Measurements from ENCODE around the gene DHRS7B. TPM values are rescaled to one million over a fixed set of nuclear protein-coding genes. Genes with fewer than 3 reads are reported as not detected.
"Not testable (repeated sequence)": the region's sequence is repeated elsewhere in the genome, so short reads cannot be mapped to it uniquely, and the experiment has no call there.

The DHRS7B gene
- total RNA-seq, 6 experiments from 2014 or later: 10.1 to 34.2 (median 14.8) TPM

DNA sequence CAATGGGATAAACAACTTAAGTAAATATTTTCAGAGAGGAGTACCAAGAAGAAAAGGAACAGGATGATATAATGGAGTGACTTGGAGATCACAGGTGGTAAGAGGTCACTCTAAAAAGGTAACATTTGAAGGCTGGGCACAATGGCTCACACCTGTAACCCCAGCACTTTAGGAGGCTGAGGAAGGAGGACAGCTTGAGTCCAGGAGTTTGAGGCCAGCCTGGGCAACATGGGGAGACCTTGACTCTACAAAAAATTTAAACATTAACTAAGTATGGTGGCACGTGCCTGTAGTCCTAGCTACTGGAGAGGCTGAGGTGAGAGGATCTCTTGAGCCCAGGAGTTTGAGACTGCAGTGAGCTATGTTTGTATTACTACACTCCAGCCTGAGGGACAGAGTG is 90.6 kb downstream of the DHRS7B start:
- H3K36me3 ChIP-seq: no peaks in the 10 kb centered on the region
- ATAC-seq (no peak), DNase-seq (no peak)
- H3K9me3 ChIP-seq: no peaks in the 10 kb centered on the region
- no peak overlapping the region for H3K4me3 ChIP-seq
- WGBS (ENCODE audit: insufficient coverage, low coverage, low lambda C conversion rate, missing lambda C conversion rate): 33% methylated on average over 1 of the region's 1 CpG
- no peak overlapping the region for H3K27ac ChIP-seq
- H3K27me3 ChIP-seq: no peaks in the 10 kb centered on the region
- TF ChIP-seq POLR2A (IDR thresholded peaks at IDR 0.05): no peak
- TF ChIP-seq CTCF (IDR thresholded peaks at IDR 0.05): no peak
- intact Hi-C loops (cut with DNase I): no loop called here
- H3K4me1 ChIP-seq: peaks cover 0 to 13% (median 3%) of the 10 kb centered on the region in 4 donors

DNA sequence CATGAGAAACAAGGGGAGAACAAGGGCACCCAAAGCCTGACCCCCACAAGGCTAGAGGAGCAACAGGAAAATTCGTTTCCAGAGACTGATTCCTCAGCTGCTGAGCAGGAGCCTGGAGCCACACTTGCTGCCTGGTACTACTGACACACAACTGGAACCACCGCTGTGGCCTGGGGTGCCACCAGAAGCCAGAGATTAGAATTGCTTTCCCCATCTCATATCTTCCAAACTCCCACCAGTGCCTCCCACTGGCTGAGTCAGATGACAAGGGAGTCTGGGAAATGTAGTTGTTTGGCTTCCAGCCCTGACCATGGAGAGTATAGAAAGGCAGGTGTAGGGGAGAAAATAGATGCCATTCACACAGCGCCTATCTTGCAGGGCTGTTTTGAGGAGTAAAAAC is 91.3 kb downstream of the DHRS7B start:
- ATAC-seq: no peak
- WGBS (ENCODE audit: insufficient coverage, low coverage, low lambda C conversion rate, missing lambda C conversion rate): 91% methylated on average over 2 of the region's 3 CpGs

DNA sequence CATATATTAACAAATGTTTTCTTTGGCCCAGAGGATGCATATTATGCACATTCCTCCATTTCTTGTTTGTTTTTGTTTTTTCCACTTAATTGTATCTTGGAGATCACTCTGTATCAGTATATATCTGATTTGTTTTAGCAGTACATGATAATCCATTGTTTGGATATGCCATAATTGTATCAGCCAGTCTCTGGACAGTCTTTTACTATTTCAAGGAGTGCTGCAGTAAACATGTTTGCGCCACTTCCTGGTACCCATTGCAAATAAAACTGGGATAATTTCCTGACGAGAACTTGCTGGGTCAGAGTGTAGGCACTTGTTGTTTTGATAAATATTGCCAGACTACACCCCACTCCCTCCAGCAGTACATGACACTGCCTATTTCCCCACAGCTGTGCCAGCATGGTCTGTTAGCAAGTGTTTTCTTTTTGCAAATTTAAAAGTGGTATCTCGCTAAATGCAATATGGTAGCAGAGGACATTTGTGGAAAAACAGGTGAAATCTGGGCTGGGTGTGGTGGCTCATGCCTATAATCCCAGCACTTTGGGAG is 92.1 kb downstream of the DHRS7B start:
- ATAC-seq (no peak), DNase-seq (no peak)
- Histone ChIP-seq H3K36me3 (no peaks in the 10 kb centered on the region), H3K27me3 (no peaks in the 10 kb centered on the region), H3K4me1 (peaks cover 0 to 3% (median 0%) of the 10 kb centered on the region in 4 donors), H3K4me3 (no peak overlapping the region), H3K9me3 (no peaks in the 10 kb centered on the region), H3K27ac (no peak overlapping the region)
- no peak for TF ChIP-seq CTCF (IDR thresholded peaks at IDR 0.05)
- no peak for TF ChIP-seq POLR2A (IDR thresholded peaks at IDR 0.05)
- 68% methylated on average over 3 of the region's 3 CpGs for WGBS (ENCODE audit: insufficient coverage, low coverage, low lambda C conversion rate, missing lambda C conversion rate)
- intact Hi-C loops (cut with DNase I): no loop called here

More for the DNA sequence above, 91.3 kb downstream of the DHRS7B start:
- Histone ChIP-seq H3K4me1 (peaks cover 0 to 6% (median 2%) of the 10 kb centered on the region in 4 donors), H3K36me3 (no peaks in the 10 kb centered on the region), H3K27ac (no peak overlapping the region), H3K27me3 (no peaks in the 10 kb centered on the region), H3K4me3 (no peak overlapping the region), H3K9me3 (no peaks in the 10 kb centered on the region)
- TF ChIP-seq CTCF (IDR thresholded peaks at IDR 0.05) (no peak), POLR2A (IDR thresholded peaks at IDR 0.05) (no peak)
- no peak for DNase-seq
- intact Hi-C loops (cut with DNase I): no loop called here

DNA sequence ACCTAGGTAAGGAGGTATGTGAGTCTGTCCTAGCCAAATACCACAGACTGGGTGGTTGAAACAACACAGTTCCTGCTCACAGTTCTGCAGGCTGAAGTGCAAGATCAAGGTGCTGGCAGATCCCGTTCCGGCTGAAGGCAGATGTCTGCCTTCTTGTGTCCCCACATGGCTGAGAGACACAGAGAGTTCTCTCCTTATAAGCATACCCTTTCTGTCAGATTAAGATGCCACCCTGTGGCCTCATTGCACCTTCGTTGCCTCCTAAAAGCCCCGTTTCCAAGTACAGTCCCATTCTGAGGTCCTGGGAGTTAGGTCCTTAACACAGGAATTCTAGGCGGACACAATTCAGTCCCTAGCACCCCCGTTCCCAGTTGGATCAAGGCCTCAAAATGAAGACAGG is 96.3 kb downstream of the DHRS7B start:
- Histone ChIP-seq H3K9me3 (no peaks in the 10 kb centered on the region), H3K4me3 (no peak overlapping the region), H3K4me1 (no peaks in the 10 kb centered on the region), H3K27me3 (no peaks in the 10 kb centered on the region), H3K27ac (no peak overlapping the region), H3K36me3 (no peaks in the 10 kb centered on the region)
- TF ChIP-seq POLR2A (IDR thresholded peaks at IDR 0.05) (no peak), CTCF (IDR thresholded peaks at IDR 0.05) (no peak)
- DNase-seq: no peak
- no peak for ATAC-seq
- WGBS (ENCODE audit: insufficient coverage, low coverage, low lambda C conversion rate, missing lambda C conversion rate): 84% methylated on average over 6 of the region's 6 CpGs
- intact Hi-C loops (cut with DNase I): no loop called here

DNA sequence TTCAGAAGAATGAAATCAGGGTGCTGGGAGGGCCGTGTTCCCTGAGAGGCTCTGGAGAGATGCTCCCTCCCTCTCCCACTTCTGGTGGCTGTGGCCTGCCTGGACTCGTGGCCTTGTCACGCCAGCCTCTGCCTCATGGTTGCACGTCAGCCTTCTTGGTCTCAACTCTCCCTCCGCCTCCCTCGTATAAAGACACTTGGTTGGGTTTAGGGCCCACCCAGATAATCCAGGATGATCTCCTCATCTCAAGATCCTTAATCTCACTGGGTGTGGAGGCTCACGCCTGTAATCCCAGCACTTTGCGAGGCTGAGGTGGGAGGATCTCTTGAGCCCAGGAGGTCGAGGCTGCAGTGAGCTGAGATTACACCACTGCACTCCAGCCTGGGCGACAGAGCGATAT is 100.5 kb downstream of the DHRS7B start:
- H3K27ac ChIP-seq; H3K9me3 ChIP-seq; intact Hi-C loops (cut with DNase I); H3K4me1 ChIP-seq; H3K4me3 ChIP-seq; ATAC-seq; DNase-seq; H3K27me3 ChIP-seq; H3K36me3 ChIP-seq: not testable (repeated sequence)
- 92% methylated on average over 9 of the region's 11 CpGs for WGBS (ENCODE audit: insufficient coverage, low coverage, low lambda C conversion rate, missing lambda C conversion rate)

All from right lobe of liver (tissue), 6 donors.